ENCODE measurements around the gene POLD3.

GRCh38 chr11:74615311-74615710 is 22.9 kb downstream of the POLD3 start:
- no peak for TF ChIP-seq CTCF (IDR thresholded peaks at IDR 0.05)
- TF ChIP-seq POLR2A (IDR thresholded peaks at IDR 0.05), result no peak

Data from Peyer's patch (tissue), 4 donors.